ENCODE data around the gene SPINK6.

DNA sequence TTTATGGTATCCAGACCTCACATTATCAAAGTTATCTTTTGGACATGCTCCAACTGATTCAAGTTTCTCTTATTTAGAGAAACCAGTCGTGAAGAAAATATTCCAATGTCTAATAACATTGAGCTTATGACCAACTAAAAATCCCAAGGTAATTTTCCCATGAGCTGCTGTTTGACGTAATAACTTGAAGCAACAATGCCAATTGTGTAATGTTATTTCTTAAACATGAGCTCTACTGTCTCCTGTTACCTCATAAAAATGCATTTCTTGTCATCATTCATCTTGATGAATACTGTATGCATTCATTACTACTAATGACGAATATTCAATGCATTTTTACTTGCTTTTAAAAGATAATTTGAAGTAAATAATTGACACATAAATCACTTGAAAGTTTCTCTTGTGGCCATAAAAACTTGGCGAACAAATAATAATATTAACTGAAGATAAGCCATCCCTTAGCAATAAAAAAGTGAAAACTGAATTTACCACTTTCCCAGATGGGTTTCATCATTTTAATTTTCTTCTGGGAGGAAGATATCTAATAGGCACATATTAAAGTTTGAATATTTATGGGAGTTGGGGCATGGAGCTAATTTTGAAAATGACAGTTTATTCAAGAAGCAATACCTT lies 35.1 kb downstream of the SPINK6 start:
- TF ChIP-seq RAD21 (IDR thresholded peaks at IDR 0.05; ENCODE audit: low read length) (no peak), CTCF (conservative IDR thresholded peaks at IDR 0.05; ENCODE audit: low read depth, low read length) (no peak), MAZ (IDR thresholded peaks at IDR 0.05; ENCODE audit: borderline replicate concordance, low read depth, low read length) (no peak), CEBPB (IDR thresholded peaks at IDR 0.05; ENCODE audit: low read depth, low read length) (no peak), FOS (IDR thresholded peaks at IDR 0.05; ENCODE audit: low read depth, low read length) (no peak), SMC3 (IDR thresholded peaks at IDR 0.05; ENCODE audit: low read depth, low read length) (no peak), POLR2A (IDR thresholded peaks at IDR 0.05; ENCODE audit: low read depth, low read length) (no peak), MAFK (IDR thresholded peaks at IDR 0.05; ENCODE audit: low read depth, low read length) (no peak), RFX5 (IDR thresholded peaks at IDR 0.05; ENCODE audit: low read depth, low read length) (no peak), BHLHE40 (IDR thresholded peaks at IDR 0.05; ENCODE audit: low read depth, low read length) (no peak)

All from IMR-90 (cell line).